Omental fat pad (tissue), 4 donors: ENCODE measurements around the gene CUL7. TPM values are rescaled to one million over a fixed set of nuclear protein-coding genes. Genes with fewer than 3 reads are reported as not detected.

ENCODE experiments used
- ATAC-seq: fragments of 150-250 bp; one replicate; pipeline ENCODE4 v1.9.1; 2016; ENCODE audit warnings: mild to moderate bottlenecking, moderate library complexity; ENCODE audit not compliant: low FRiP score
- DNase-seq: peaks from one replicate; pipeline ENCODE4 v3.0.0-alpha.2; 2019; ENCODE audit warnings: low spot score
- total RNA-seq, 4 donors: library from RNA; depleted of rRNA; stranded (reverse); fragments of >200 nt; gene quantifications; one replicate each; pipeline ENCODE4 v1.1.0, GENCODE V29; 2016
- TF ChIP-seq, protein P1 (sequence below), 3 donors: fragments of 450-650 bp; IDR thresholded peaks; one replicate each; pipeline ENCODE4 v1.5.1; 2016 to 2017; ENCODE audit warnings: antibody characterized with exemption in 3 of 3, mild to moderate bottlenecking in 3 of 3, moderate library complexity in 2 of 3

Gene CUL7
- total RNA-seq, 4 donors from 2014 or later, result 10.1 to 17.3 (median 14.3) TPM

- DNase-seq, result no peak
- no peak for ATAC-seq
- TF ChIP-seq, protein P1, sequence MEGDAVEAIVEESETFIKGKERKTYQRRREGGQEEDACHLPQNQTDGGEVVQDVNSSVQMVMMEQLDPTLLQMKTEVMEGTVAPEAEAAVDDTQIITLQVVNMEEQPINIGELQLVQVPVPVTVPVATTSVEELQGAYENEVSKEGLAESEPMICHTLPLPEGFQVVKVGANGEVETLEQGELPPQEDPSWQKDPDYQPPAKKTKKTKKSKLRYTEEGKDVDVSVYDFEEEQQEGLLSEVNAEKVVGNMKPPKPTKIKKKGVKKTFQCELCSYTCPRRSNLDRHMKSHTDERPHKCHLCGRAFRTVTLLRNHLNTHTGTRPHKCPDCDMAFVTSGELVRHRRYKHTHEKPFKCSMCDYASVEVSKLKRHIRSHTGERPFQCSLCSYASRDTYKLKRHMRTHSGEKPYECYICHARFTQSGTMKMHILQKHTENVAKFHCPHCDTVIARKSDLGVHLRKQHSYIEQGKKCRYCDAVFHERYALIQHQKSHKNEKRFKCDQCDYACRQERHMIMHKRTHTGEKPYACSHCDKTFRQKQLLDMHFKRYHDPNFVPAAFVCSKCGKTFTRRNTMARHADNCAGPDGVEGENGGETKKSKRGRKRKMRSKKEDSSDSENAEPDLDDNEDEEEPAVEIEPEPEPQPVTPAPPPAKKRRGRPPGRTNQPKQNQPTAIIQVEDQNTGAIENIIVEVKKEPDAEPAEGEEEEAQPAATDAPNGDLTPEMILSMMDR (IDR thresholded peaks at IDR 0.05), result no peak
Observed at GRCh38 chr6:43037197-43037596, 16.5 kb downstream of the CUL7 start.

- TF ChIP-seq, protein P1 (IDR thresholded peaks at IDR 0.05), result no peak
- ATAC-seq, result no peak
Observed at GRCh38 chr6:43036712-43037111, 16.9 kb downstream of the CUL7 start.

GRCh38 chr6:43035495-43036194, 18.0 kb downstream of the CUL7 start:
- DNase-seq, result no peak
- TF ChIP-seq, protein P1 (IDR thresholded peaks at IDR 0.05), result no peak
- ATAC-seq, result no peak

More at GRCh38 chr6:43036712-43037111, 16.9 kb downstream of the CUL7 start:
- DNase-seq, result no peak

GRCh38 chr6:43034190-43034525, 19.5 kb downstream of the CUL7 start:
- DNase-seq, result no peak
- ATAC-seq, result no peak
- TF ChIP-seq, protein P1 (IDR thresholded peaks at IDR 0.05), result no peak

DNA sequence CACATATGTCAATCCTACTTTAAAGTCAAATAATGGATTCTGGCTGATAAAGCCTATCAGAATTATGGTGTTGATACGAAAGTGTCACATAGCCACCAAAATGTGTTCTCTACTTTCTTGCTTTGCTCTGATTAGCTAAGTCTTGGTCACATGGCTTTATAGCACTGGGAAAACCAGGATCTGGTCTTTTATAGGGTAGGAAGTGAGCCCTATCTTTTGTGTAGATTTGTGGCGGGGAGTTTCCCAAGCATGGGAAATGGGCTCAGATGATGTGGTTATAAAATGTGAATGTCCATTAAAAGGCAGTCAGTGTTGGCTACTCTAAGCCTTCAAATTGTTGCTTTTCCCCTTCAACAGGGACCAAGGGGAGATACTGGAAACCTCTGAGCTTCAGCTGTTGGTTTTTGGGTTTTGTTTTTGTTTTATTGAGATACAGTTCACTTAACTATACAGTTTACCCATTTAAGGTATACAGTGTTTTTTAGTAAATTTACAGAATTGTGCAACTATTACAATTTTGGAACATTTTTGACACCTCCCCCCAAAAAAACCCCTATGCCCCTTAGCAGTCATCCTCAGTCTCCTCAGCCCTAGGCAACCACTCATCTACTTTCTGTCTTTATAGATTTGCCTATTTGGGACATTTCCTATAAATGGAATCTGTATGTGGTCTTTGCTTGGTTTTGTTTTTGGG, 20.0 kb downstream of the CUL7 start:
- no peak for ATAC-seq
- TF ChIP-seq, protein P1 (IDR thresholded peaks at IDR 0.05), result no peak
- no peak for DNase-seq

DNA sequence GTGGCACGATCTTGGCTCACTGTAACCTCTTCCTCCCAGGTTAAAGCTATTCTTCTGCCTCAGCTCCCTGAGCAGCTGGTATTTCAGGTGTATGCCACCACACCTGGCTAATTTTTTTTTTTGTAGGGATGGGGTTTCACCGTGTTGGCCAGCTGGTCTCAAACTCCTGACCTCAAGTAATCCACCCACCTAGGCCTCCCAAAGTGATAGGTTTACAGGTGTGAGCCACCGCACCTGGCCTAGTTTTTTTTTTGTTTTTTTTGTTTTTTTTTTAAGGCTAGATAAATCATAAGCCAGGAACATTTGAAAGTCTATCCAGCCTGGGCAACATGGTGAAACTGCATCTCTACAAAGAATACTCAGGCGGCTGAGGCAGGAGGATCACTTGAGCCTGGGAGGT, 21.3 kb downstream of the CUL7 start:
- no peak for DNase-seq
- ATAC-seq, result no peak
- TF ChIP-seq, protein P1 (IDR thresholded peaks at IDR 0.05), result no peak

GRCh38 chr6:43029120-43029519, 24.5 kb downstream of the CUL7 start:
- DNase-seq (no peak), ATAC-seq (no peak)
- TF ChIP-seq, protein P1 (IDR thresholded peaks at IDR 0.05), result no peak
